HL-60 (cell line): ENCODE measurements around the gene SNX27.

Experiments
- DNase-seq, 2 experiments: peaks; one replicate each; pipeline ENCODE4 v3.0.0-alpha.2; 2010 to 2020; ENCODE audit warnings: low read depth in 1 of 2, low spot score in 1 of 2
- H3K27ac ChIP-seq: fragments of 250-450 bp; sonication (Bioruptor Pico); replicated peaks from 2 replicates; pipeline ENCODE4 v1.5.1; 2020; ENCODE audit warnings: mild to moderate bottlenecking, moderate library complexity
- H3K27me3 ChIP-seq: fragments of 250-450 bp; sonication (Bioruptor Pico); 2 replicates; pipeline ENCODE4 v1.5.1; 2021; ENCODE audit warnings: mild to moderate bottlenecking, moderate library complexity; ENCODE audit not compliant: insufficient read depth, poor library complexity, severe bottlenecking
- H3K4me3 ChIP-seq: replicated peaks from 2 replicates; pipeline ENCODE4 v1.5.1; 2011; ENCODE audit warnings: mild to moderate bottlenecking, control low read depth, low read length; ENCODE audit not compliant: insufficient read depth
- CTCF ChIP-seq: IDR thresholded peaks from one replicate; pipeline ENCODE4 v1.5.1; 2011; ENCODE audit warnings: low read length, control low read depth, inconsistent platforms; ENCODE audit not compliant: insufficient read depth
- GABPA ChIP-seq: IDR thresholded peaks from 2 replicates; pipeline ENCODE4 v1.6.1; 2012; ENCODE audit warnings: low read depth
- POLR2AphosphoS5 ChIP-seq: IDR thresholded peaks from 2 replicates; pipeline ENCODE4 v1.6.1; 2012; ENCODE audit warnings: low read depth
- REST ChIP-seq: IDR thresholded peaks from 2 replicates; pipeline ENCODE4 v1.6.1; 2012; ENCODE audit warnings: low read depth; ENCODE audit not compliant: insufficient replicate concordance
- SPI1 ChIP-seq: IDR thresholded peaks from 2 replicates; pipeline ENCODE4 v1.6.1; 2012; ENCODE audit warnings: low read depth, mild to moderate bottlenecking, borderline replicate concordance

SNX27 gene

GRCh38 chr1:151708891-151709290 is 97.0 kb downstream of the SNX27 start:
- Histone ChIP-seq H3K4me3 (no peak overlapping the region), H3K27ac (no peak overlapping the region), H3K27me3 (no peaks in the 10 kb centered on the region)
- TF ChIP-seq POLR2AphosphoS5 (no peak), GABPA (no peak), REST (no peak), CTCF (no peak), SPI1 (no peak)
- DNase-seq: no peak

GRCh38 chr1:151710187-151710840 is 98.5 kb downstream of the SNX27 start:
- Histone ChIP-seq H3K27me3 (peaks cover 4% of the 10 kb centered on the region), H3K4me3 (no peak overlapping the region), H3K27ac (no peak overlapping the region)
- TF ChIP-seq CTCF (no peak), SPI1 (no peak), POLR2AphosphoS5 (no peak), GABPA (no peak), REST (no peak)
- no peak for DNase-seq

GRCh38 chr1:151711044-151711800 is 99.4 kb downstream of the SNX27 start:
- TF ChIP-seq POLR2AphosphoS5: no peak
- TF ChIP-seq REST: no peak
- no peak for TF ChIP-seq CTCF
- TF ChIP-seq GABPA: no peak
- no peak for TF ChIP-seq SPI1
- Histone ChIP-seq H3K4me3 (no peak overlapping the region), H3K27me3 (peaks cover 10% of the 10 kb centered on the region), H3K27ac (no peak overlapping the region)
- DNase-seq: no peak
